Measurements from ENCODE around the gene PLXDC1. TPM values are rescaled to one million over a fixed set of nuclear protein-coding genes. Genes with fewer than 3 reads are reported as not detected.
"Not testable (repeated sequence)": the region's sequence is repeated elsewhere in the genome, so short reads cannot be mapped to it uniquely, and the experiment has no call there.

PLXDC1 gene
- total RNA-seq, 1 donor: under 0.01 TPM

DNA sequence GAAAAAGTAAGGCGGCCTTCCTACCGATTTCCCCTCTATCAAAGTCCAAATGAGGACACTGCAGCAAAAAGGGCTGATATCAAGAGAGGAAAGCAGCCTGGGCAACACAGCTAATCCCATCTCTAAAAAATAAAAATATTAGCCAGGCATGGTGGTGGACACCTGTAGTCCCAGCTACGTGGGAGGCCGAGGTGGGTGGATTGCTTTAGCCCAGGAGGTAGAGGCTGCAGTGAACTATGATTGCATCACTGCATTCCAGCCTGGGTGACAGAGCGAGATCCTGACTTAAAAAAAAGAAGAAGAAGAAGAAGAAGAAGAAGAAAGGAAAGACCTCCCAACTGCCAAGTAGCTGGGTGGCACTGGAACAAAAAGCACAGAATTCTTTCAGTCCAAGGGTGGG, 31.6 kb upstream of the PLXDC1 start:
- no peak for DNase-seq (ENCODE audit: low read depth in 2 of 3, low spot score in 2 of 3)

DNA sequence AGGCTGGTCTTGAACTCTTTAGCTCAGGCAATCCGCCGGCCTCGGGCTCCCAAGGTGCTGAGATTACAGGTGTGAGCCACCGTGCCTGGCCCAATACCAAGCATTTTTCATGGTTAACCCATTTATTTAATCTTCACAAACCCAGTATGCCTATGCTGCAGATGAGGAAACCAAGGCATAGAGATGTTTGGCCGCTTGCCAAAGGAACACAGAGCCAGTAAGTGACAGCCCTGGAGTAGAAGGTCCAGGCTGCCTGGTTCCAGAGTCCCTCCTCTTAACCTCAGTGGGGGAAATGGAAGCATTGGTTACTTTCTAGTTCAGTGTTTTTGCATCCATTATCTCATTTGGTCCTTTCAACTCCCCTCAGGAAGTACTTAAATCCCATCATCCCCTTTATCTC, 29.9 kb upstream of the PLXDC1 start:
- no peak for DNase-seq (ENCODE audit: low read depth in 2 of 3, low spot score in 2 of 3)

DNA sequence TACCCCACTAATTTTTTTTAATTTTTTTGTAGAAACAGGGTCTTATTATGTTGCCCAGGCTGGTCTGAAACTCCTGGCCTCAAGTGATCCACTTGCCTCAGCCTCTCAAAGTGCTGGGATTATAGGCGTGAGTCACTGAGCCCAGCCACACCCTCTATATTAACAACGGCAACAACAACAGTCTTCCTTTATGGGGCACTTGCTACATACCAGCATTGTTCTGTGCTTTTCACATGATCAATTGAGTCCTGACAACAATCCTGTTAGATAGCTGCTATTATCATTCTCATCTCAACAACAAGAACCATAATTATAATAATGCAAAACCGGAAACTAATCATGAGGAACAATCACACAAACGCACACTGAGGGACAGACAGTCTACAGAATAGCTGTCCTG, 27.1 kb upstream of the PLXDC1 start:
- no peak for DNase-seq (ENCODE audit: low read depth in 2 of 3, low spot score in 2 of 3)

DNA sequence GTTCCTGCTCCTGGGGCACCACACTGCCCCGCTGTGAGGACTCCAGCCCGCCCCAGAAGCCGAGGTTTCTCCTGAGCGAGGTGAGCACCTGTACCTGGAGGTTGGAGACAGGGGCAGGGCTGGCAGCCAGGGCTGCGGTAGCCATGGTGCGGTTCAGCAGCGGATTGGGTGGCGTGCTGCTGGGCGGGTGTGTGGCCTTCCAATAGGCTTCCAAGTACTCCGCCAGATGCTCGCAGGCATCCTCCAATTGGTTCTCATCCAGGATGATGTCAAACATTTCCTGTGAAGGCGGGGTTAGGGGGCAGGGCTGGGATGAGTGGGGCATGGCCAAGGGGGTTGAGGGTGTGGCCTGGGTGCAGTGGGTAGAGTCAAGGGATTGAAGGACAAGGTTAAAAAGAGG, 25.8 kb upstream of the PLXDC1 start:
- no peak for DNase-seq (ENCODE audit: low read depth in 2 of 3, low spot score in 2 of 3)

DNA sequence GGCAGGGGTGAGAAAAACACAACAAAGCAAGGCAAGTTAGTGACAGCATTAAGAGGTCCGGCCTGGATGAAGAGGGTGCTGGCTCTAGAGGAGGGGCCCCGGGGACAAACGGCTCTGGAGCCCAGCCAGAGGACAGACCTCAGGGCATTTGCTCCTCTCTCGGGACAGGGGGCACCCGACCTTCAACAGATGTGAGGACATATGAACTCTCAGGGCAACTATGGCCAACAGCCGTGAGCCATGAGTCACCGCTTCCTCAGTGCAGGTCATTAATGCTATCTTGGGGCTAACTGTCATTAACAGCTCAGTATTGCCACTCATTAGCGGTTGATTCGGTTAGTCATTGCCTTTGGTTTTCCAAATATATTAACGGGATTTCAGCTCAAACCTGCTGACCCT, 24.3 kb upstream of the PLXDC1 start:
- no peak for DNase-seq (ENCODE audit: low read depth in 2 of 3, low spot score in 2 of 3)

DNA sequence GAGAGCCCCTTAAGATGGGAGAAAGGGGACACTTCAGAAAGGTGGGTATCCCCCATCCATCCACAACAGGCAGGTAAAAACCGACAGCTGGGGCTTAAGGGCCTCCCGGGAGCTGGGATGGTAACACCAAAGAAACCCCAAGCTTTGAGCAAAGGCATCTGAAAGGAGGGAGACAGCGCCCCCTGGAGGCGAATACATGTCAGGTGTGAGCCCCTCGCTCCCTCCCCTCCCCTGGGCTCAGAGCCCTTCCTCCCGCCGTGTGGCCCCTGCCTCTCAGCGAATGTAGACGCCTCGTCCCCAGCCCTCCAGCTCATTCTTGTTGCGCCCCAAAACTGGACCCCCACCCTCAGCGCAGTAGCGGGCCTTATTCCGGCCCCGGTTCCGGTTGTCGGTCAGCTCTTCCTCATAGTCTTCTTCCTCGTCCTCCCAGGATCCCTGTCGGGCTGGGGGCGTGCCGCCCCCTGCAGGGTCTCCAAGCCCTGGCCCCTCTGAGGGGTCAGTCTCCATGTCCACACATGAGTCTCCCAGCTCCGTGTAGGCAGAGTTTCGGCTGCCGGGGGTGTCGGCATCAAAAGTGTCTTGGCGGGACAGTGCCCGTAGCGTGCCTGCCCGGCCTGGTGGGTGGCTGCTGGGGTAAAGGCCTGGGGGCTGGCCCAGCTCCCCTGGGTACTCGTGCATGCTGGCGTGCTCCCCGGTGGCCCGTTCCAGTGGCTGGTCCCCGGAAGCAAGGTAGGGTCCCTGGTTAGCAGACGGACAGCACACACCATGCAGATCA, 23.7 kb upstream of the PLXDC1 start:
- DNase-seq (ENCODE audit: low read depth in 2 of 3, low spot score in 2 of 3): peak; percentile 70 to 91 (median 83)

DNA sequence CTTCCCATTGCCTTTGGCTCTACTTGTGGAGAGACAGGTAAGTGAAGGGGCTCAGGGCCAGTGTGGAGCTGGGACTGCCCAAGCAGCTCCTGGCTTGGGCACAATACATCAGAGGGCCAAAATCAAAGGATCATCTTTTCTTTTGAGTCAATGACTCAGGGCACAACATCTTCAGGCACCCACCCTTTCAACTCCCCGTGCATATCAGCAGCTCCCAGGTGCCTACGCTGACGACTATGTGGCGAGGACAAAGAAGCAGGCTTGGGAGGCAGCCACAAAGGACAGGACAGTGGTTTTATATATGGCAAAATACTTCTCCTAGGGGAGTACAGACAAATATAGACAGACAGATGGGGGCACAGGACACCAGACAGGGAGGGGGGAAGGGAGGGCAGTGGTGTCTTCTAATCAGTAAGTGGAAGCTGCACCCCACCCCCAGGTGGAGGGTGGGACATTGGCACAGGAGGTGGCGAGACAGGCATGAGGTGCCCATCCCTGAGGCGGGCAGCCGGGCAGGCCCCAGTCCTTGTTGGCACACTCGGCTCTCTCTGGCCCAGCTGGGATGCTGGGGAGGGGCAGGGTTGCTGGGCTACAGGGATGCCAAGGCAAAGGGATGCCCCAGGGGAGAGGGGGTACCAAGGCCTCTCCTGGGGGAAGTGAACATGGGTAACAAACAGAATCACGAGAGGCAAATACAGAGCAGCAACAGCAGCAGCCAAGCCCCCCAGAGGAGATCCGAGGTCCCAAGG, 22.3 kb upstream of the PLXDC1 start:
- DNase-seq (ENCODE audit: low read depth in 2 of 3, low spot score in 2 of 3): no peak

DNA sequence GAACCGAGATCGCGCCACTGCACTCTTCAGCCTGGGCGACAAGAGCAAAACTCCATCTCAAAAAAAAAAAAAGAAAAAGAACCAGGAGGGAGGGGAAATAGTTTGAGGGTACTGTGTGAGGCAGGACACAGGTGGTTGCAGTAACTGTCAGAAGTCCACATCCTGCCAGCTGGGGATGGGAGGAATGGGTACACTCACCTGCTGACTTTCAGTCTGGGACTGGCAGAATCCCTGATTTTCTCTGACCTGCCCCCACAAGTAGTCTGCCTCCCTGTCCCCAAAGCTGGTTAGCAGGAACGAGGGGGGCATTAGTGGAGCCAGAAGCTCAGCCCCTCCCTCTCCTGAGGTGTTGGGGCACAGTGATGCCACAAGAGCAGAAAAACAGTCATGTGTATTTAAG, 21.6 kb upstream of the PLXDC1 start:
- no peak for DNase-seq (ENCODE audit: low read depth in 2 of 3, low spot score in 2 of 3)

DNA sequence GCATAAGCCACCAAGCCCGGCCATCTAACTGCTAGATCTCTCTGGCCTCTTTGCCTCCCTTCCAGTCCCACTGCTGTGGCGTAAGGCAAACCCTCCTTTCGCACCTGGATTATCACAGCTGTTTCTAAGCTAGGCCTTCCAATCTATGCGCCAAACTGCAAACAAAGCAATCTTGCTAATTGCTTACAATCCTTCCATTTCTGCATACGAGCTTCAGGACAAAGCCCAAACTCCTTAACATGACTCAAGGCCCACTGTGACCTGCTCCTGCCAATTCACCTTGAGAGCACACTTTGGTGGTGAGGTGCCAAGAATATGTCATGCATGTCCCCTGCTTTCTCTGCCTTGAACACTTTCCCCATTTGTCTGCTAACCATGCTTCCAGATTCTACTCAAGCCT, 20.5 kb upstream of the PLXDC1 start:
- no peak for DNase-seq (ENCODE audit: low read depth in 2 of 3, low spot score in 2 of 3)

DNA sequence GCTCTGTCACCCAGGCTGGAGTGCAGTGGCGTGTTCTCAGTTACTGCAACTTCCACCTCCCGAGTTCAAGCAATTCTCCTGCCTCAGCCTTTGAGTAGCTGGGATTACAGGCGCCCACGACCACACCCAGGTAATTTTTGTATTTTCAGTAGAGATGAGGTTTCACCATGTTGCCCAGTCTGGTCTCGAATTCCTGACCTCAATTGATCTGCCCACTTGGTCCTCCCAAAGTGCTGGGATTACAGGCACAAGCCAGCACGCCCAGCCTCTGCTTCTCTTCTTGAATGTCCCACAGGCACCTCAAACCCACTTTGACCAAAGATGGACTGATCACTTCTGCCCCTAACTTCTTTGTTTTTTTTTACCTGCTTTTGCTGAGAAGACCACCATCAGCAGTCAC, 19.1 kb upstream of the PLXDC1 start:
- no peak for DNase-seq (ENCODE audit: low read depth in 2 of 3, low spot score in 2 of 3)

DNA sequence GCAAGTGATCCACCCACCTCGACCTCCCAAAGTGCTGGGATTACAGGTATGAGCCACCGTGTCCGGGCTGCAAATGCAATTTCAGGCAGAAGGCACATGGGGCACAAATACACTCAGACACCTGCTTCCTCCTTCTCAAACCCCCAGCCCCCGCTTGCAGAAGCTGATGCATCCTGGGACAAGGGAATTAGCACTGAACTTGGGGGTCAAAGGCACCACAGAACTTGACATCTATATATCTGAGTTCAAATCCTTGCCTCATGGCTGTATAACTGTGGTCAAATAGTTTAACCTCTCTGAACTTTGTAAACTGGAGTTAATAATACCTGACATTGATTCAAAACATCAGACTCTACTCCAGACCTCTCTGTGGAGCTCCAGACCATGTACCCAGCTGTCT, 18.7 kb upstream of the PLXDC1 start:
- DNase-seq (ENCODE audit: low read depth in 2 of 3, low spot score in 2 of 3): peak in 1 of 3 donors; percentile 42

DNA sequence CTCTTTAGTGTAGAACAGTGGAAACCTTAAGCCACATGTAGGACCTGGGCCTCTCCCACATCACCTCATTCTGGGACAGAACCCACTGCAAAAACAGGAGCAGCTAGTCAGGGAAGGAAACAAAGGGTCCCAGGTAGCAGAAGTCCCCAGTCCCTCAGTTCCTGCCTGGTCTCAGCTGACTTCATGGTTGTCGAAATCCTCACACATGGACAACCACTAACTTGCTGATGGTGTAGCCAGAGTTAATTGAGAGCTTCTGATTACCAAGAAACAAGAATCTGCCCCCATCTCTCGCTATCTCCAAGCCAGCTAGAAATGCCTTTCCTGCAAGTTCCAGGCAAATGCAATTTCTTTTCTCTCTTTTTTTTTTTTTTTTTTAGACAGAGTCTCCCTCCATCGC, 18.1 kb upstream of the PLXDC1 start:
- DNase-seq (ENCODE audit: low read depth in 2 of 3, low spot score in 2 of 3): no peak

DNA sequence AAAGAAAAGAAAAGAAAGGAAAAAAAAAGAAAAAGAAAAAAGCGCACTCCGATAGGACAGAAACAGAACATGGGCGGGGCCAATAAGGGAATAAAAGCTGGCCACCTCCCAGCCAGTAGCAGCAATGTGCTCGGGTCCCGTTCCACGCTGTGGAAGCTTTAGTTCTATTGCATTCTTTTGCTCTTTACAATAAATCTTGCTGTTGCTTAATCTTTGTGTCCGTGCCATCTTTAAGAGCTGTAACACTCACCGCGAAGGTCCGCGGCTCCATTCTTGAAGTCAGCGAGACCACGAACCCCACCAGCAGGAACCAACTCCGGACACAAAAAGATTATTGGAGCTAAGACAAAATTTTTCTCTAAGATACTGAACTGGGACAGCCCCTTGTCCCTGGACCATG, 17.7 kb upstream of the PLXDC1 start:
- DNase-seq (ENCODE audit: low read depth in 2 of 3, low spot score in 2 of 3): no peak

DNA sequence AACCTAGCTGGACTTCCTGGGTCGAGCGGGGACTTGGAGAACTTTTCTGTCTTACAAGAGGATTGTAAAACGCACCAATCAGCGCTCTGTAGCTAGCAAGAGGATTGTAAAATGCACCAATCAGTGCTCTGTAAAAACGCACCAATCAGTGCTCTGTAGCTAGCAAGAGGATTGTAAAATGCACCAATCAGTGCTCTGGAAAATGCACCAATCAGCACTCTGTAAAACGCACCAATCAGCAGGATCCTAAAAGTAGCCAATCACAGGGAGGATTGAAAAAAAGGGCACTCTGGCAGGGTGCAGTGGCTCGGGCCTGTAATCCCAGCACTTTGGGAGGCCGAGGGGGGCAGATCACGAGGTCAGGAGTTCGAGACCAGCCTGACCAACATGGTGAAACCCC, 17.1 kb upstream of the PLXDC1 start:
- DNase-seq (ENCODE audit: low read depth in 2 of 3, low spot score in 2 of 3): not testable (repeated sequence)

DNA sequence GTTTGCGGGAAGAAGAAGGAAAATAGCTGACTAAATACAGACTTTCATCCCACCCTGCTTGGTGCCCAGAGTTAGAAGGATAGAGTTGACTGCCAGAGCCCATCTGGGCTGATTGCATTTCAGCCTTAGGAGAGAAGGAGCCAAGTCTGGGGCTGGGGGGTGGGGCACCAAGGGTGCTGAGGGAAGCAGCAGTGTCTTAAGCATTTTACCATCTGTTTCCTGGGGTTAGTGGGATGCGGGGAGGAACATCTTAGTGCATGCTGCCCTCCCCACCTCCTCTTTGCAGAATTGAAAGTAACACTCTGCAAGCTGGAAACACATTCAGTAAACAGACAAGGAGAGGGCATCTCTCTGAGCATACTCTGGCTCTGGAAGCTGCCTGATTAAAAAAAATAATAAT, 16.0 kb upstream of the PLXDC1 start:
- peak in 2 of 3 donors; percentile 83 to 95 for DNase-seq (ENCODE audit: low read depth in 2 of 3, low spot score in 2 of 3)

DNA sequence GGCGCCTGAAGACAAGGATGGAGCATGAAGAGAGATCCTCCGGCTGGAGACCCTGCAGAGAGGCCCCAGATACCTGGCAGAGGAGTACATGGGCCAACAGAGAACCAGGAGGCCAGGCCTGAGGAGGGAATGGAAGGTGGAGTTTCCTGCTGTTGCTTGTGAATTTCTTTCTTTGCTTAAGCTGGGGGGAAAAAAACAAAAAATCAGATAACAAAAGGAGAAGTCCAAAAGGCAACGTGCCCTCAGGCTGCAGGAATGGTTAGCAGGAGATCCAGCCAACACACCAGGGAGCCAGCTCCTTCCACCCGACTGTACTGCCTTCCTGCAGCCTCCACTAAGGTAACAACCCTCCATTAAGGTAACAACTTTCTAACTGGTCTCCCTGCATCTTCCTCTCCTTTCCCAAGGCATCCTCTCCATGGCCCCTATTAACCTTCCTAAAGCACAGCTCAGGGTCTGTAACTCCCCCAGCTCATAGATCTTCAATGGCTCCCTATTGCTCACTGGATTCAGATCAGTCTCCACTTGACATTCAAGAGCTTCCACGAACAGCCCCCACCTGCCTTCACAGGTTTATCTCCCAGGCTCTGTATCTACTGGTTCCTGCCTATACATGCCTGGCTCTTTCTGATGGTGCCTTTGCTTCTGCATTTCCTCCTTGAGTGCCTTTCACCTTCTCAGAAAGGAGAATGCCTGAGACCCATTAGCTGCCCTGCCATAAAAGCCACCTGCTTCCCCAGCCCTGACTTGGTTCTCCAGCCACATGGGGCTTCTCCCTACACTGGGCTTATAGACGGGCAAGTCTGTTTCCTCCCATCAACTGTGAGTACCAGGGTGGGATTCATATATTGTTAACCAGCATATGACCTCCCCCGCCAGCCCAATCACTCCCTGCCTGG, 15.2 kb upstream of the PLXDC1 start:
- peak in 1 of 3 donors; percentile 42 for DNase-seq (ENCODE audit: low read depth in 2 of 3, low spot score in 2 of 3)

DNA sequence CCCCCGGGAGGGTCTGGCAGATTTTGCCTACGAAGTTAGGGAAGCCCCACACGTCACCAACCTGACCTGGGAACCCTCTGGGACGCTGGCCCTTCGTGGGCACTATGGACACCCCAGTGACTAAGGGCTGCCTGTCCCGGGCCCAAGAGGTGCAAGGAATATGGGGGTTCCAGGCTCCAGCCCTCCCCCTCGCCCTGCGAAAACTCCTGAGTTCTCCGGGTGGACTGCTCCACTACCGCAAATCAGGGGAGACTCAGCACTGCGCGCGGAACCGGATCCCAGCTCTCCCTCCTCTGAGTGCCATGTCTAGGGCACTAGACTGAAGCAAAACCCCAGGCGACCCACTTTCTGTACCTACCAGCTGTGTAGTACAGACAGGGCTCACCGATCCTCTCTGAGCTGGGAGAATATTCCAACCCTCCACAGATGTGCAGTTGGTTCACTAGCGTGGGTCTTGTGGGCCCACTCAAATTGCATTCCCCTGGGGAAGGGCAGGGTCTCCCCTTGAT, 14.5 kb upstream of the PLXDC1 start, which contains the start of gene ARL5C:
ARL5C (minus strand) TSS at position 321 of the 509 bp plus-strand sequence. CDS start 401 bp downstream, outside the sequence.
- DNase-seq (ENCODE audit: low read depth in 2 of 3, low spot score in 2 of 3): no peak

DNA sequence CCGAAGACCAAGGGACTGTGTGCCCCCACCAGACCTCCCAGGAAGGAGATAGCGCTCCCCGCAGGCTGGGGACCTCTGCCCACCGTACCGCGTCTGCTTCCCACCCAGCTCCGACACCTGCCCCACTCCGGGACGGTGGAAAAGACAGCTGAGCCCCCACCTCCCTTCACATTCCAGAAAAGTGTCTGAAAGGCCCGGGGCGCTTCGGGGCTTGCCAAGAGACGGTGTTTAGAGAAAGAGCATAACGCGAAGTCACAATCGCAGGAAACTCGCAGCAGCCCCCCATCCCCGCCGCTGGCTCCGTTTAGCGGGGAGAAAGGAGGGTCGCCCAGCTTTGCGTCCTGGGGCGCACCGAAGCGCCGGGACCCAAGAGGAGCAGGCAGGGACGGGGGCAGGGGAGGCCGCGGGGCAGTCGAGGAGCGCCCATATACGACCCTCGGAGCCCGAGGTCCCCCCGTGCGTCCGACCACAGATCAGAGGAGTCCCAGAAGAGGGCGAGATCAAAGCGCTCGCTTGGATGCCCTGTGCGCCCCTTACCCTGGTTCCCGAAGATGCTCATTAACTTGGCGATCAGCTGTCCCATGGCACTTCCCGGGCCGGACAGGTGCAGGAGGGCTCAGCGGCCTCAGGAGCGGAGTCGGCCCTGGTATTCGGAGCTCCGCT, 13.9 kb upstream of the PLXDC1 start:
- no peak for DNase-seq (ENCODE audit: low read depth in 2 of 3, low spot score in 2 of 3)

DNA sequence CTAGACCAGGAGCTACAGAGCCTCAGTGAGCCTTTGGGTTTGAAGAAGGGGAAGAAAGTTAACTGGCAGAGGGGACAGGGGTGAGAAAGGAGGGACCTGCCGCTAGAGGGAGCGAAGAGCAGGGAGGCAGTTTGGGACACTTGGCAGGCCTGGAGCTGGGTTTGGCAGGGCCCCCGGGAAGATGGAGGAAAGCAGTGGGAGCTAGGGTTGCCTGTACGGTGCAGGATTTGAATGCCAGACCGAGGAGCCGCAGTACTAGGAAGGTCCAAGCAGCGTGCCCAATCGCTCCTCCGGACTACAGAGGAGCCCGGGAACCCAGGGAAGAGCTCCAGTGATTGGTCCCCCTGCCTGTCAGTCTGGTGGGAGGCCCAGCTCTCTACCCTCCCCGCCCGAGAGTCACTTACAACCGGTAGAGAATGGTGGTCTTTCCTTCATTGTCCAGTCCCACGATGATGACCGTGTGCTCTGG, 13.3 kb upstream of the PLXDC1 start:
- DNase-seq (ENCODE audit: low read depth in 2 of 3, low spot score in 2 of 3): peak in 2 of 3 donors; percentile 89 to 93

DNA sequence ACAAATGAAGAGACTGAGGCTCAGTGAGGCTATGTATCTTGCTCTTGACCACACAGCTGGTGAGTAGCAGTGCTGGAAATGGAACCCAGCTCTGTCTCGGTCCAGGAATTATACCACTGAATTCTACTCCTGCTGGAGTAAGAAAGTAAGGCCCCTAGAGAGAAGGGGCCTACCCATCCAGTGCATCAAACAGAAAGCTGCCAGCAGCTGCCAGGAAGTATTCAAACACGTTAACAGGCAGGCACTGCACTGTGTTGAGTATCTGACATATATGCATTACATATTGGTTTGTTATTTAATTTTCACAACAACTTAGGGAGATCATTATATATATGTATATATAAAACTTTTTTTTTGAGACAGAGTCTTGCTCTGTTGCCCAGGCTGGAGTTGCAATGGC, 10.5 kb upstream of the PLXDC1 start:
- DNase-seq (ENCODE audit: low read depth in 2 of 3, low spot score in 2 of 3): no peak

Data from hematopoietic multipotent progenitor cell (in vitro differentiated cells).